Thyroid gland (tissue), 4 donors: ENCODE results near the gene RGS9. TPM values are rescaled to one million over a fixed set of nuclear protein-coding genes. Genes with fewer than 3 reads are reported as not detected.
A peak's percentile ranks its signal among the peaks of the same experiment; 100 is the strongest.
"Not testable (repeated sequence)": the region's sequence is repeated elsewhere in the genome, so short reads cannot be mapped to it uniquely, and the experiment has no call there.

Experiments
- DNase-seq, 2 donors: peaks; one replicate each; pipeline ENCODE4 v3.0.0-alpha.2; 2019
- H3K27ac ChIP-seq, 3 donors: fragments of 200-600 bp; sonication (generic); 1 replicate in 2 of 3; 2 replicates in 1 of 3; pipeline ENCODE4 v1.5.1; 2016 to 2019; ENCODE audit warnings: mild to moderate bottlenecking in 1 of 3, moderate library complexity in 1 of 3
- H3K27me3 ChIP-seq: fragments of 200-600 bp; sonication (generic); one replicate; pipeline ENCODE4 v1.5.1; 2019
- H3K36me3 ChIP-seq, 2 donors: fragments of 200-600 bp; sonication (generic); one replicate each; pipeline ENCODE4 v1.5.1; 2016 to 2019
- H3K4me1 ChIP-seq, 2 donors: fragments of 200-600 bp; sonication (generic); one replicate each; pipeline ENCODE4 v1.5.1; 2017 to 2019
- H3K4me3 ChIP-seq, 3 donors: fragments of 200-600 bp; sonication (generic); replicated peaks in 1 of 3; 1 replicate in 2 of 3; 2 replicates in 1 of 3; pipeline ENCODE4 v1.5.1; 2016; ENCODE audit warnings: mild to moderate bottlenecking in 1 of 3
- H3K9me3 ChIP-seq: fragments of 200-600 bp; sonication (generic); one replicate; pipeline ENCODE4 v1.5.1; 2017
- POLR2A ChIP-seq, 2 donors: fragments of 450-650 bp; IDR thresholded peaks; one replicate each; pipeline ENCODE4 v1.6.1; 2017; ENCODE audit warnings: antibody characterized with exemption in 2 of 2, mild to moderate bottlenecking in 2 of 2, moderate library complexity in 1 of 2
- WGBS, 2 donors: methylation state at CpG; one replicate each; pipeline ENCODE4 v1.1.5; 2017; 5-methylcytosine and 5-hydroxymethylcytosine counted together
- intact Hi-C: fragments of 100-400 bp; cut with DNase I; formaldehyde crosslinking; loops from one replicate; pipeline ENCODE4 v1.15.1; 2023
- total RNA-seq, 4 donors: library from RNA; depleted of rRNA; stranded (reverse); fragments of >200 nt; gene quantifications; one replicate each; pipeline ENCODE4 v1.2.3, GENCODE V29; 2016
- TF ChIP-seq, protein P1 (sequence below), 6 experiments: fragments of 200-600 bp in 3 of 6; fragments of 450-650 bp in 3 of 6; sonication (generic) in 3 of 6; IDR thresholded peaks; one replicate each; pipeline ENCODE4 v1.5.1; 2016 to 2019; ENCODE audit warnings: antibody characterized with exemption in 6 of 6, mild to moderate bottlenecking in 2 of 6, inconsistent platforms in 1 of 6, moderate library complexity in 1 of 6

The RGS9 gene
- total RNA-seq, 4 donors from 2014 or later, result 6.0 to 15.5 (median 6.7) TPM

GRCh38 chr17:65095465-65095864 lies 41.7 kb upstream of the RGS9 start:
- no peaks in the 10 kb centered on the region for H3K27me3 ChIP-seq
- H3K9me3 ChIP-seq, result no peaks in the 10 kb centered on the region
- peaks cover 3 to 6% of the 10 kb centered on the region in 2 donors for H3K4me1 ChIP-seq
- intact Hi-C loops, result no loop called here
- TF ChIP-seq POLR2A (IDR thresholded peaks at IDR 0.05), result no peak
- no peaks in the 10 kb centered on the region for H3K36me3 ChIP-seq
- no peak overlapping the region for H3K4me3 ChIP-seq
- DNase-seq, result no peak
- H3K27ac ChIP-seq, result no peak overlapping the region
- 97 to 98% methylated on average over 1 of the region's 1 CpG for WGBS, 2 donors

DNA sequence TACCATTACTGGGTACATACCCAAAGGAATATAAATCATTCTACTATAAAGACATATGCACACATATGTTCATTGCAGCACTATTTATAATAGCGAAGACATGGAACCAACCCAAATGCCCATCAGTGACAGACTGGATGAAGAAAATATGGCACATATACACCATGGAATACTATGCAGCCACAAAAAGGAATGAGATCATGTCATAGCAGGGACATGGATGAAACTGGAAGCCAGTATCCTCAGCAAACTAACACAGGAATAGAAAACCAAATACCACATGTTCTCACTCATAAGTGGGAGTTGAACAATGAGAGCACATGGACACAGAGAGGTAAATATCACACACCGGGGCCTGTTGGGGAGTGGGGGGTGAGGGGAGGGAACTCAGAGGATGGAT lies 40.8 kb upstream of the RGS9 start:
- peaks cover 8 to 12% of the 10 kb centered on the region in 2 donors for H3K4me1 ChIP-seq
- DNase-seq, H3K27me3 ChIP-seq, H3K4me3 ChIP-seq, intact Hi-C loops, H3K9me3 ChIP-seq, H3K27ac ChIP-seq, H3K36me3 ChIP-seq: not testable (repeated sequence)
- WGBS, 2 donors, result 93 to 97% methylated on average over 2 of the region's 2 CpGs

DNA sequence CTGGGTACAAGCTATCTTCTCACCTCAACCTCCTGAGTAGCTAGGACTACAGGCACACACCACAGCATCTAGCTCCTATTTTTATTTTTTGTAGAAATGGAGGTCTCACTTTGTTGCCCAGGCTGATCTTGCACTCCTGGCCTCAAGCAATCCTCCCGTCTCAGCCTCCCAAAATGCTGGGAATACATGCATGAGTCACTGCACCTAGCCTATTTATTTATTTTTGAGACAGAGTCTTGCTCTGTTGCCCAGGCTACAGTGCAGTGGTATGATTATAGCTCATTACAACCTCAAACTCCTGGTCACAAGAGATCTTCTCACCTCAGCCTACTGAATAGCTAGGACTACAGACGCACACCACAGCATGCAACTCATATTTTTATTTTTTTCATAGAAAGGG lies 40.1 kb upstream of the RGS9 start:
- peaks cover 8 to 13% of the 10 kb centered on the region in 2 donors for H3K4me1 ChIP-seq
- DNase-seq, result no peak
- no peaks in the 10 kb centered on the region for H3K27me3 ChIP-seq
- H3K27ac ChIP-seq, result no peak overlapping the region
- H3K36me3 ChIP-seq, result no peaks in the 10 kb centered on the region
- H3K9me3 ChIP-seq, result no peaks in the 10 kb centered on the region
- WGBS, 2 donors, result 91 to 92% methylated on average over 2 of the region's 2 CpGs
- no peak overlapping the region for H3K4me3 ChIP-seq
- TF ChIP-seq POLR2A (IDR thresholded peaks at IDR 0.05), result no peak
- TF ChIP-seq, protein P1, sequence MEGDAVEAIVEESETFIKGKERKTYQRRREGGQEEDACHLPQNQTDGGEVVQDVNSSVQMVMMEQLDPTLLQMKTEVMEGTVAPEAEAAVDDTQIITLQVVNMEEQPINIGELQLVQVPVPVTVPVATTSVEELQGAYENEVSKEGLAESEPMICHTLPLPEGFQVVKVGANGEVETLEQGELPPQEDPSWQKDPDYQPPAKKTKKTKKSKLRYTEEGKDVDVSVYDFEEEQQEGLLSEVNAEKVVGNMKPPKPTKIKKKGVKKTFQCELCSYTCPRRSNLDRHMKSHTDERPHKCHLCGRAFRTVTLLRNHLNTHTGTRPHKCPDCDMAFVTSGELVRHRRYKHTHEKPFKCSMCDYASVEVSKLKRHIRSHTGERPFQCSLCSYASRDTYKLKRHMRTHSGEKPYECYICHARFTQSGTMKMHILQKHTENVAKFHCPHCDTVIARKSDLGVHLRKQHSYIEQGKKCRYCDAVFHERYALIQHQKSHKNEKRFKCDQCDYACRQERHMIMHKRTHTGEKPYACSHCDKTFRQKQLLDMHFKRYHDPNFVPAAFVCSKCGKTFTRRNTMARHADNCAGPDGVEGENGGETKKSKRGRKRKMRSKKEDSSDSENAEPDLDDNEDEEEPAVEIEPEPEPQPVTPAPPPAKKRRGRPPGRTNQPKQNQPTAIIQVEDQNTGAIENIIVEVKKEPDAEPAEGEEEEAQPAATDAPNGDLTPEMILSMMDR (IDR thresholded peaks at IDR 0.05), result no peak
- intact Hi-C loops, result no loop called here

- H3K27me3 ChIP-seq, result no peaks in the 10 kb centered on the region
- TF ChIP-seq POLR2A (IDR thresholded peaks at IDR 0.05), result no peak
- TF ChIP-seq, protein P1 (IDR thresholded peaks at IDR 0.05), result no peak
- H3K9me3 ChIP-seq, result no peaks in the 10 kb centered on the region
- no peak overlapping the region for H3K27ac ChIP-seq
- H3K36me3 ChIP-seq, result no peaks in the 10 kb centered on the region
- intact Hi-C loops, result no loop called here
- DNase-seq, result no peak
- H3K4me1 ChIP-seq, result peaks cover 8 to 13% of the 10 kb centered on the region in 2 donors
- H3K4me3 ChIP-seq, result no peak overlapping the region
These were observed 37.7 kb upstream of the RGS9 start for GRCh38 chr17:65099475-65099874.

DNA sequence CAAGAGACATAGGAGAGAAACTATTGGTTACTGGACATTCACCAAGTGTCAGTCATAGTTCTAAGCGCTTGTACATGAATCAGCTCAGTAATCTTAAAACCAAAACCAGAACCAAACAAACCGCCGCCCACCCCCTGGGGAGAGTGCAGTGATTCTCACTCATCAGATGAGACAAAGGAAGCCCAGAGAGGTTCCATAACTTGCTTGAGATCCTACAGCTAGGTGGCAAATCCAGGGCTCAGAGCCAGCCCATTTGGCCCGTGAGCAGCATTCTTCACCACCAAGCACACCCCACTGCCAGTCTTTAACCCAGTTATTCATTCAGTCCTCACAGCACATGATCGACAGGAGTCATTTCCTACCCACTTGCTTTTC lies 37.2 kb upstream of the RGS9 start:
- WGBS, 2 donors, result 38 to 54% methylated on average over 5 of the region's 5 CpGs
- Histone ChIP-seq H3K4me1 (peaks cover 10 to 16% of the 10 kb centered on the region in 2 donors), H3K27me3 (no peaks in the 10 kb centered on the region), H3K27ac (peak overlapping the region; percentile 9 to 71 (median 56)), H3K4me3 (peak overlapping the region in 1 of 3 donors; percentile 36), H3K36me3 (no peaks in the 10 kb centered on the region), H3K9me3 (no peaks in the 10 kb centered on the region)
- intact Hi-C loops, result loop anchor here (5.0 kb wide), 2 partner anchors 43 to 128 kb away; partner anchors contain the start of gene GNA13
- TF ChIP-seq, protein P1 (IDR thresholded peaks at IDR 0.05), result no peak
- TF ChIP-seq POLR2A (IDR thresholded peaks at IDR 0.05), result no peak
- DNase-seq, result peak; percentile 51 to 62

DNA sequence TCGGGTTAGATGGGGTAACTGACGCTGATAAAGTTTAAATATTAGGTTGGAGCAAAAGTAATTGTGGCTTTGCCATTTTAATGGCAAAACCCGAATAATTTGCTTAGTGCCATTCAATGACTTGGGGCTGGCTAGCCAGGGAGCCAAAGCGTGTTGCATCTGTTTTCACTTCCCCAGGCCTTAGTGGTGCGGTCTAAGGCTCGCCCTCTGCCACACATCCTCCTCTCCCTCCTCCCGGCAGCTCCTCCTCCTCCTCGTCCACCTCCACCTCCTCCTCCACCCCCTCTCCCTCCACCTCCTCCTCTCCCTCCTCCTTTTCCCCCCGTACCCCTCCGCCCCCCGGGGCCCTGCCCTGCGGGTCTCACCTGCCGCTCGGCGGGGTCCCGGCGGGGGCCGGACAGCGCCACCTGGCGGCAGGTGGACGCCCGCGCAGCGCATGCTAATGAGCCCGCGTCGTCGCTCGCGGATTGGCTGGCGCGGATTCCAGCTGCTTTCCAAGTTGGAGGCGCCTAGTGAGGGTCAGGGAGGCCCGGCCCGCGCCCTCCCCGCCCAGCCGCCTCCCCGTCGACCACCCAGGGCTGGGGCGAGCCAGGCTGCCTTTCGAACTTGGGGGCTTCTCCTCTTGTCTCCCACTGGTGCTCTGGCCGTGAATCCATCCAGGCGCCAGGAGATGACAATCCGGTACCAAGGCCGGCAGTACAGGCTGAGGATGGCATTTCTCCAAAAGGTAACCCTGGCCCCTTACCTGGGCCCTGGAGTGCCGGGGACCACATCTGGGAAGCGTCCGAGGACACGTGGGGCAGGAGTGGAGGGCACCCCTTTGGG lies 36.6 kb upstream of the RGS9 start:
- H3K27me3 ChIP-seq, result no peaks in the 10 kb centered on the region
- H3K9me3 ChIP-seq, result no peaks in the 10 kb centered on the region
- no peaks in the 10 kb centered on the region for H3K36me3 ChIP-seq
- peaks cover 14 to 22% of the 10 kb centered on the region in 2 donors for H3K4me1 ChIP-seq
- peak overlapping the region in 2 of 3 donors; percentile 22 to 36 for H3K4me3 ChIP-seq
- peak; percentile 86 to 90 for DNase-seq
- peak overlapping the region; percentile 9 to 71 (median 56) for H3K27ac ChIP-seq
- TF ChIP-seq, protein P1 (IDR thresholded peaks at IDR 0.05), result peak; percentile 62 to 99 (median 92)
- TF ChIP-seq POLR2A (IDR thresholded peaks at IDR 0.05), result peak in 1 of 2 donors; percentile 46
- WGBS, 2 donors, result 5 to 9% methylated on average over 24 to 36 of the region's 50 CpGs
- intact Hi-C loops, result loop anchor here (5.0 kb wide), 2 partner anchors 43 to 128 kb away; partner anchors contain the start of gene GNA13
